Measurements from ENCODE around the gene OCA2.

OCA2 gene

DNA sequence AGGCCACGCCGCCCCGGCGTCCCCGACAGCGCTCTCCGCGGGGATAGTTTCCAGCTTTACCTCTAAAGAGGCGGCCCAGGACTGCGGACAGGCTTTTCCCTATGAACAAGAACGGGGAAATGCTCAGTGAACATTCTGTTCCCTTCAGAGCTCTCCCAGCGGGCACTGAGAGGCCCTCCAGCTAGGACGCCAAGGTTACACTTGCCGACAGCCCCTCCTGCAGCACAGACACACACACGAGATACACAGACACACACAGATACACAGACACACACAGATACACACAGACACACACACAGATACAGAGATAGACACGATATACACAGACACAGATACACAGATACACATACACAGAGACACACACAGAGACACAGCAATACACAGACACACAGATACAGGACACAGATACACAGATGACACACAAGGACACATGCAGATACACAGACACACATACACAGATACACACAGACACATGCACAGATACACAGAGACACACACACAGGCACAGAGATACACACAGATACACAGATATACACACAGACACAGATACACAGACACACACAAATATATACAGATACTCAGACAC is 533 bp upstream of the OCA2 start:
- TF ChIP-seq NFIC (IDR thresholded peaks at IDR 0.05) = no peak
- TF ChIP-seq RAD21 (IDR thresholded peaks at IDR 0.05; ENCODE audit: low read depth) = no peak
- TF ChIP-seq, protein P1, sequence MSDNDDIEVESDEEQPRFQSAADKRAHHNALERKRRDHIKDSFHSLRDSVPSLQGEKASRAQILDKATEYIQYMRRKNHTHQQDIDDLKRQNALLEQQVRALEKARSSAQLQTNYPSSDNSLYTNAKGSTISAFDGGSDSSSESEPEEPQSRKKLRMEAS (IDR thresholded peaks at IDR 0.05) = no peak
- no peak for TF ChIP-seq TEAD4 (IDR thresholded peaks at IDR 0.05)
- TF ChIP-seq EGR1 (IDR thresholded peaks at IDR 0.05) = no peak
- TF ChIP-seq YY1 (IDR thresholded peaks at IDR 0.05; ENCODE audit: low read depth) = no peak
- no peak for TF ChIP-seq FOXM1 (IDR thresholded peaks at IDR 0.05; ENCODE audit: borderline replicate concordance, low read depth)
- no peak for TF ChIP-seq CREB1 (IDR thresholded peaks at IDR 0.05; ENCODE audit: low read depth)
- TF ChIP-seq EP300 (IDR thresholded peaks at IDR 0.05; ENCODE audit: borderline replicate concordance) = no peak
- TF ChIP-seq TCF12 (IDR thresholded peaks at IDR 0.05; ENCODE audit: low read depth) = no peak
- TF ChIP-seq, protein P2, sequence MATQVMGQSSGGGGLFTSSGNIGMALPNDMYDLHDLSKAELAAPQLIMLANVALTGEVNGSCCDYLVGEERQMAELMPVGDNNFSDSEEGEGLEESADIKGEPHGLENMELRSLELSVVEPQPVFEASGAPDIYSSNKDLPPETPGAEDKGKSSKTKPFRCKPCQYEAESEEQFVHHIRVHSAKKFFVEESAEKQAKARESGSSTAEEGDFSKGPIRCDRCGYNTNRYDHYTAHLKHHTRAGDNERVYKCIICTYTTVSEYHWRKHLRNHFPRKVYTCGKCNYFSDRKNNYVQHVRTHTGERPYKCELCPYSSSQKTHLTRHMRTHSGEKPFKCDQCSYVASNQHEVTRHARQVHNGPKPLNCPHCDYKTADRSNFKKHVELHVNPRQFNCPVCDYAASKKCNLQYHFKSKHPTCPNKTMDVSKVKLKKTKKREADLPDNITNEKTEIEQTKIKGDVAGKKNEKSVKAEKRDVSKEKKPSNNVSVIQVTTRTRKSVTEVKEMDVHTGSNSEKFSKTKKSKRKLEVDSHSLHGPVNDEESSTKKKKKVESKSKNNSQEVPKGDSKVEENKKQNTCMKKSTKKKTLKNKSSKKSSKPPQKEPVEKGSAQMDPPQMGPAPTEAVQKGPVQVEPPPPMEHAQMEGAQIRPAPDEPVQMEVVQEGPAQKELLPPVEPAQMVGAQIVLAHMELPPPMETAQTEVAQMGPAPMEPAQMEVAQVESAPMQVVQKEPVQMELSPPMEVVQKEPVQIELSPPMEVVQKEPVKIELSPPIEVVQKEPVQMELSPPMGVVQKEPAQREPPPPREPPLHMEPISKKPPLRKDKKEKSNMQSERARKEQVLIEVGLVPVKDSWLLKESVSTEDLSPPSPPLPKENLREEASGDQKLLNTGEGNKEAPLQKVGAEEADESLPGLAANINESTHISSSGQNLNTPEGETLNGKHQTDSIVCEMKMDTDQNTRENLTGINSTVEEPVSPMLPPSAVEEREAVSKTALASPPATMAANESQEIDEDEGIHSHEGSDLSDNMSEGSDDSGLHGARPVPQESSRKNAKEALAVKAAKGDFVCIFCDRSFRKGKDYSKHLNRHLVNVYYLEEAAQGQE (IDR thresholded peaks at IDR 0.05; ENCODE audit: low read depth) = no peak
- TF ChIP-seq, protein P3, sequence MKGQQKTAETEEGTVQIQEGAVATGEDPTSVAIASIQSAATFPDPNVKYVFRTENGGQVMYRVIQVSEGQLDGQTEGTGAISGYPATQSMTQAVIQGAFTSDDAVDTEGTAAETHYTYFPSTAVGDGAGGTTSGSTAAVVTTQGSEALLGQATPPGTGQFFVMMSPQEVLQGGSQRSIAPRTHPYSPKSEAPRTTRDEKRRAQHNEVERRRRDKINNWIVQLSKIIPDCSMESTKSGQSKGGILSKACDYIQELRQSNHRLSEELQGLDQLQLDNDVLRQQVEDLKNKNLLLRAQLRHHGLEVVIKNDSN (IDR thresholded peaks at IDR 0.05) = no peak
- no peak for TF ChIP-seq CEBPB (IDR thresholded peaks at IDR 0.05)
- TF ChIP-seq ZBTB7A (IDR thresholded peaks at IDR 0.05; ENCODE audit: low read depth) = no peak
- no peak for TF ChIP-seq TAF1 (IDR thresholded peaks at IDR 0.05; ENCODE audit: low read depth)

DNA sequence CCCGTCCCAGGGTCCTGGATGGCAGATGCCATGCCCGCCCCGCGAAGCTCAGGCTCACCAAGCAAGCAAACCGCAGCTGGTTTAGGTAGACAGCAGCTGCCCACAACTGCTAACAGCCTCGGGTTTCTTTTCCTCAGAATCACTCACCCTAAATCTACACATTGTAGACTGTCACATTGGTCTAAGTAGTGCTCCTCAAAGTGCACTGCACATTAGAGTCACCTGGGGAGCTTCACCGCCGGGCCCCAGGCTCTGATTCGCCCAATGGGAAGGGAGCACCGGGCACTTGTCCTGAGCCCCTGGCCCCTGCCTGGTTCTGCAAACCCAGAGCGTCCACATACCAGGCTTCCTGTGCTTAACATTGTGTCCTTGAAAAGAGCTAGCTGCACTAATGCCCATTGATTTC is 752 bp downstream of the OCA2 start:
- TF ChIP-seq YY1 (IDR thresholded peaks at IDR 0.05; ENCODE audit: low read depth) = no peak
- no peak for TF ChIP-seq EP300 (IDR thresholded peaks at IDR 0.05; ENCODE audit: borderline replicate concordance)
- TF ChIP-seq, protein P3 (IDR thresholded peaks at IDR 0.05) = no peak
- TF ChIP-seq CEBPB (IDR thresholded peaks at IDR 0.05) = no peak
- TF ChIP-seq TAF1 (IDR thresholded peaks at IDR 0.05; ENCODE audit: low read depth) = no peak
- no peak for TF ChIP-seq RAD21 (IDR thresholded peaks at IDR 0.05; ENCODE audit: low read depth)
- no peak for TF ChIP-seq CREB1 (IDR thresholded peaks at IDR 0.05; ENCODE audit: low read depth)
- TF ChIP-seq FOXM1 (IDR thresholded peaks at IDR 0.05; ENCODE audit: borderline replicate concordance, low read depth) = no peak
- TF ChIP-seq, protein P2 (IDR thresholded peaks at IDR 0.05; ENCODE audit: low read depth) = no peak
- TF ChIP-seq TCF12 (IDR thresholded peaks at IDR 0.05; ENCODE audit: low read depth) = no peak
- TF ChIP-seq TEAD4 (IDR thresholded peaks at IDR 0.05) = no peak
- no peak for TF ChIP-seq NFIC (IDR thresholded peaks at IDR 0.05)
- no peak for TF ChIP-seq EGR1 (IDR thresholded peaks at IDR 0.05)
- TF ChIP-seq, protein P1 (IDR thresholded peaks at IDR 0.05) = no peak
- no peak for TF ChIP-seq ZBTB7A (IDR thresholded peaks at IDR 0.05; ENCODE audit: low read depth)

DNA sequence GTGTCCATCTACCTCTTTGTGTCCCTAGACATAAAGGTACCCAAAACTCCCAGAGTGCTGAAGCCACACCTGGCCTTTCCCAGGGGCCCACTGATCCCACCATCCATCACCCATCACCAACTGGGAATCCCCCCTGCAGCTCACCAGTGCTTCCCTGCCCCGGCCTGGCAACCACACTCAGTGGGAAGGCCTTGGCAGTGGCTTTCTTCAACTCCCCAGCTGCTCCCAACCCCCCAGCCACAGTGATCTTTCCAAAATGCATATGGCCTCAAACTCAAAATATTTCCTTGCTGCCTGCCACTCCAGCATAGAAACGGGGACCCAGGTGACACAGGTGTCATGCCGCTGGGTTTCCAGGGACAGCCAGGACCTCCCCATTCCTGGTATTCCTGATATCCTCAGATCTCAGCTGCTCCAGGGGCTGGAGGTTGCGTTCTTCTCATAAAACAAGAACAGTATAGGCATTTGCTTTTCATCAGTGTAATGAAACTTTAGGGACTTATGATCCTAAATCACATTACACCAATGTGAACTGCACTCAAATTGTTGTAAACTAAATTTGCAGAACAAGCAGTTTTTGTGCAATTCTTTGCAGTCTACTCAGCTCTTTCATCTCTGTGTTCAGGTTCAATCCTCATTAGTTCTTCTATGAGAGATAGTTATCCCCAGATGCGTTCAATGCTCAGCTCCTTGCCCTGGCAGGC is 1.3 kb downstream of the OCA2 start:
- TF ChIP-seq, protein P3 (IDR thresholded peaks at IDR 0.05) = no peak
- no peak for TF ChIP-seq ZBTB7A (IDR thresholded peaks at IDR 0.05; ENCODE audit: low read depth)
- no peak for TF ChIP-seq FOXM1 (IDR thresholded peaks at IDR 0.05; ENCODE audit: borderline replicate concordance, low read depth)
- TF ChIP-seq TAF1 (IDR thresholded peaks at IDR 0.05; ENCODE audit: low read depth) = no peak
- TF ChIP-seq TCF12 (IDR thresholded peaks at IDR 0.05; ENCODE audit: low read depth) = no peak
- TF ChIP-seq, protein P1 (IDR thresholded peaks at IDR 0.05) = no peak
- TF ChIP-seq RAD21 (IDR thresholded peaks at IDR 0.05; ENCODE audit: low read depth) = no peak
- no peak for TF ChIP-seq CREB1 (IDR thresholded peaks at IDR 0.05; ENCODE audit: low read depth)
- TF ChIP-seq CEBPB (IDR thresholded peaks at IDR 0.05) = no peak
- TF ChIP-seq EP300 (IDR thresholded peaks at IDR 0.05; ENCODE audit: borderline replicate concordance) = no peak
- TF ChIP-seq, protein P2 (IDR thresholded peaks at IDR 0.05; ENCODE audit: low read depth) = no peak
- no peak for TF ChIP-seq TEAD4 (IDR thresholded peaks at IDR 0.05)
- TF ChIP-seq YY1 (IDR thresholded peaks at IDR 0.05; ENCODE audit: low read depth) = no peak
- no peak for TF ChIP-seq NFIC (IDR thresholded peaks at IDR 0.05)
